Measurements from ENCODE around the gene GALK1.

GRCh38 chr17:75808549-75808904 is 43.5 kb upstream of the GALK1 start:
- no peak for TF ChIP-seq POLR2A (IDR thresholded peaks at IDR 0.05)
- TF ChIP-seq, protein P1, sequence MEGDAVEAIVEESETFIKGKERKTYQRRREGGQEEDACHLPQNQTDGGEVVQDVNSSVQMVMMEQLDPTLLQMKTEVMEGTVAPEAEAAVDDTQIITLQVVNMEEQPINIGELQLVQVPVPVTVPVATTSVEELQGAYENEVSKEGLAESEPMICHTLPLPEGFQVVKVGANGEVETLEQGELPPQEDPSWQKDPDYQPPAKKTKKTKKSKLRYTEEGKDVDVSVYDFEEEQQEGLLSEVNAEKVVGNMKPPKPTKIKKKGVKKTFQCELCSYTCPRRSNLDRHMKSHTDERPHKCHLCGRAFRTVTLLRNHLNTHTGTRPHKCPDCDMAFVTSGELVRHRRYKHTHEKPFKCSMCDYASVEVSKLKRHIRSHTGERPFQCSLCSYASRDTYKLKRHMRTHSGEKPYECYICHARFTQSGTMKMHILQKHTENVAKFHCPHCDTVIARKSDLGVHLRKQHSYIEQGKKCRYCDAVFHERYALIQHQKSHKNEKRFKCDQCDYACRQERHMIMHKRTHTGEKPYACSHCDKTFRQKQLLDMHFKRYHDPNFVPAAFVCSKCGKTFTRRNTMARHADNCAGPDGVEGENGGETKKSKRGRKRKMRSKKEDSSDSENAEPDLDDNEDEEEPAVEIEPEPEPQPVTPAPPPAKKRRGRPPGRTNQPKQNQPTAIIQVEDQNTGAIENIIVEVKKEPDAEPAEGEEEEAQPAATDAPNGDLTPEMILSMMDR (IDR thresholded peaks at IDR 0.05) = no peak

Data from lower leg skin (tissue), 3 donors.